GM21529 (cell line): Measurements from ENCODE around the gene ELMO3.
A peak's percentile ranks its signal among the peaks of the same experiment; 100 is the strongest.

Experiments
- ATAC-seq: cut with Tn5 transposase; IDR thresholded peaks from one replicate; pipeline ENCODE4 v1.9.1; 2021; ENCODE audit not compliant: unreplicated experiment

The ELMO3 gene

DNA sequence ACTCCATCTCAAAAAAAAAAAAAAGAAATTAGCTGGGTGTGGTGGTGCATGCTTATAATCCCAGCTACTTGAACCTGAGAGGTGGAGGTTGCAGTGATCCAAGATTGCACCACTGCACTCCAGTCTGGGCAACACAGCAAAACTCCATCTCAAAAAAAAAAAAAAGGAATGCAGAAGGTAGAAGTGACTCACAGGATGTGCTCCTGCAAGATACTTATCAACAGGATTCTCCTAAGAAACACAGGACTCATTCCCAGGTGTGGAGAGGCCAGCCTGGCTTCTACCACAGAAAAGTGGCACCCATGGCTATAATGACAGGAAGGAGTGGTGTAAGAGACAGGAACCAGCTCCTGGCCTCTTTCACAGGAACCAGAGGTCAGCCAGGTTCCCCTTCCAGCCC lies 13.8 kb downstream of the ELMO3 start:
- ATAC-seq: no peak

DNA sequence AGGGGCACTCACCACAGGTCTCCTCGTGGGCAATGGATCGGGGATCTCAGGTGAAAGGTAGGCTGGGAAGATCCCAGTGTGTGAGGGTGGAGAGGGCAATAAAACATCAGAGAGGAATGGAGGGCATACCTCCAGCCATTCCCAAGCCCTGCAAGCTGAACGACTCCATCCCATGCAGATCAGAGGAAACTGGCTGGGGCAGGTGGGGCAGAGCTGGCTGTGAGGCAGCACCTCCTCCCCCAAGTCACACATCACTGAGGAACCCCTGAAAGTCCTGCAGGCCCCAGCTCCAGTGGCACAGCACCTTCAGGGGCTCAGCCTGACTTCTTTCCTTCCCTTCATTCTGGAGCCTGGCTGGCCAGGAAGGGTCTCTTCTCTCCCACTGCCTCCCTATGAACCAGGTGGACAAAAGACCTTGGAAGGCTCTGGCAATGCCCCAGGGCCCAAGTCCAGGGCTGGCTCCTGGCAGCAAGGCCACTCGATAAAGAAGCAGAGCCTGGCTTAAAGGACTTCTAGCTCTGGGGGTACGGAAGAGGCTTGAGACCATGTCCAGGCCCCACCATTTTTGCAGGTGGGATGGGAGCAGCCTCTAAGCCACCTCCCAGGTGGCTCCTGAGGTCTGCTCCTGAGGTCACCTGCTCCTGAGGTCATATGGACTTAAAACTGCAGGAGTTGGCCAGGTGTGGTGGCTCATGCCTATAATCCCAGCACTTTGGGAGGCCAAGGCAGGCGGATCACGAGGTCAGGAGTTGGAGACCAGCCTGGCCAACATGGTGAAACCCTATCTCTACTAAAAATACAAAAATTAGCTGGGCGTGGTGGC lies 14.5 kb downstream of the ELMO3 start:
- ATAC-seq: no peak

DNA sequence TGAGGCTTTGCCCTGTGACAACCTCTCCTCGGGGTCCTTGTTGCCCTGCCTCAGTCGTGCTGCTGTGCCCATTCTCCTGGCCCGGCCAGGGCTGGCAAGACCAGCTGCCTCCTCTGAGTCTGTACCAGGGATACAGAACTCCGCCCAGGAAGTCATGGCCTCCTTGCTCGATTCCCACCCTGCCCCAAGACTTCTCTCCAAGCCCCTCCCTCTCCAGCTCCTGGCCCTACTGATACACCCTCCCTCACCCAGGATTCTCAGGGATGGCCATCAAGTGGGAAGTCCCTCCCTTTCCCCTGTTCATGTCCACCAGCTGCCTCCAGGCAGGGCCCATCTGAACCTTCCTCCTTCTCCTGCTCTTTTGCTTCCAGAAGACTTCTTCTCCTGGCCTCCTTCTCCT lies 16.8 kb downstream of the ELMO3 start:
- no peak for ATAC-seq

DNA sequence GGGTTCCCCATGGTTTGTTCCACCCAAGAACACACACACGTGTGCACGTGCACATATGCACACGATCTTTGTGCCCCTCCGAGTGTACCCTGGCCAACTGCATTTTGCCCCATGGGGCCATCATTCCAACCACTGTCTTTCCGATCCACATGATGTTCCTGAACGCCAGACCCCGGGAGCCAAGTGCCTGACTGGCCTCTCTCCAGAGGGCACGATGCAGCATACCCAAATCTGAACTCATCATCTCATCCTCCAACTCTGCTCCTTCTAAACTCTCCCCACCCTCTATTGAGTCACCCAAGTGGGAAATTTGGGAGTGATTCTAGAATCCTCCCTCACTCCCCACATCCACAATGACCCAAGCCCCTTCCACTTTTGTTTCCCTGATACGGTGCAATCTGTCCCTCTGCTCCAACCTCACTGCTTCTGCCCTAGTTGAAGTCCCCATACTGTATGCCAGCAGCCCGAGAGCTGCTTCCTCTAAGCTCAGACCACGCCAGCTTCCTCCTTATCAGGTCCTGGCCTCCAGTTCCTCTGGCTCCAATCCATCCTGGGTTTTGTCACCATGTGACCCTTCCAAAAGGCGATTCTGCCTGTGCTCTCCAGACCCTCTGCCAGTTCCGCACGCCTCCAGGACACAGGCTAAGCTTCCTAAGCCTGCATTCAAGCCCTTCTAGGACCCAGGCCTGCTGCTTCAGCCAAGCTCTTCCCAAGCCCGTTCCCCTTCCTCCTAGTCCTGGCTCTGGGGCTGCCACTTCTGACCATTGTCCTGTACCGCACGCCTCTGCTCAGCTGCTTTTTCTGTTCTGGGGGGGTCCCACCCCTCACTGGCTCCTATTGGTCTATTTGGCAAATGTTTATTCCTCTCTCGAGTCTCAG lies 17.9 kb downstream of the ELMO3 start:
- ATAC-seq: no peak

DNA sequence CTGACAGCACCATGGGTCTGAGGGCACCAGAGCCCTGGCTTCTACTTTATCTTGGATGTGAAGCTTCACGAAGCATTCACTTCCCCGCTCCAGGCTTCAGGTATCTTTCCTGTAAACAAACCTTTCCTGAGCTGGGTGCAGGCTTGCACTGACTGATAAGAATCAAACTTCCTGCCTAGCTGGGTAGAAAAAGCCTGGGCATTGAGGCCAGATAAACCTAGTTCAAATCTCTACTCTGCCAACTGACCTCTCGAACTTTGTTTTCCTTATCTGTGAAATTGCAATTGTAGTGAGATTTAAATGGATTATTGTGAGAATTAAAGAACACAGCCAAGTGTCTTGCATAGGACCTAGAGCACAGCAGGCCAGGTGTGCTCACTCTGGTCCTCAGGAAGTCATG lies 25.1 kb downstream of the ELMO3 start:
- ATAC-seq: no peak

DNA sequence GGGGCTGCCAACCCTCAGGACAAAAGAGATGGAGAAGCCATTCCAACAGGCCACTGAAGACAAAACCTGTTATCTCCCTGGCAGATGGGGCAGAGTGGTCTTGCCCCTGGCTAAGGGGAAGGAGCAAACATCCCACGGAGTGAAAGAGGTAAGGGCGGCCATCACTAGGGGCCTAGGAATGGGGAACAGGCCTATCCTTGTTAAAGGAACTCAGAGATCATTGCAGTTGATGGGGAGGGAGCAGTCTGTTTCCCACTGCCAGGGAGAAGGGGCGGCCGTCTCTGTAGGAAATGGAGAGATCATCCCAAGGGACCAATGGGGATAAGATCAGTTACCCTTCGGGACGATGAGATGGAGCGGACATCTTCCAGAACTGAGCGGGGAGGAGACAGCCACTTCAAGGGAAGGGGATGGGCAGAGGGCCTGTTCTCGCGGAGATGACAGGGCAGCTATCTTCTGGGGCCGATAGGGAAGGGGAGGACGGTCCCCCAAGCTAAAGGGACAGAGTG lies 27.4 kb downstream of the ELMO3 start:
- ATAC-seq: no peak

DNA sequence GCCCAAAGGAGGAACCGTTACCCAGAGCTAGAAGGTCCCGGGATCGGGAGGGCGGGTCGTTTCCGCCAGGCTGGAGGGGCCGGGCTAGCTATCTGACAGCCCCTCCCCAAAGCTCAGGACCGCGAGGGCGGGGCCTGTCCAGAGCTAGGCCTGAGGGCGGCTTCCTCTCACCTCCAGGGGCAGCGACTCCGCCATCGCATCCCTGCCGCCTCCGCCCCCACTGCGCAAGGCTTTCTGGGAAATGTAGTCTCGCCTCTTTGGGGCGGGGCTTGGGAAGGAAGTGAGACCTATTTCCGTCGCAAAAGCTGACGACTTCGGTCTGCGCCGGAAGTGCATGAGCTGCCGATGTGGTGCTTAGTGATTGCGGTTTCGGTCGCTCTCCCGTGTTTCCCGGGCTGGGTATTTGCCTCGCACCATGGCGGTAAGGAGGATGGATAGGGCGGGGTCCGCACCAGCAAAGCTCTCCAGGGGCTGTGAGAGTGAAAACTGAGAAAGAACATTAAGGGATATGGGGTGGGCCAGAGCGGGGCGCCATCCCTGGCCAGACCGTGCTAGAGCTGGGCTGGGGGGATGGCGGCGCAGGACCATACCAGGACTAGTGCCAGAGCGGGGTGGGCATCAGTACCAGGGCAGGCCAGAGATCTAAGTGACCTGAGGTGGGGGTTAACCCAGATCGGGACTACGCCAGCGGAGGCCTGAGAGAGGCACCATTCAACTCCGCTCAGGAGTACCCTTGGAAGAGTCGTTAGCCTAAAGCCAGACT lies 28.1 kb downstream of the ELMO3 start, which contains the start of gene TMEM208:
Gene TMEM208 (plus strand): TSS at position 327 of the 763 bp plus-strand sequence. CDS start 89 bp downstream, at position 416.
- ATAC-seq: peak; percentile 92

DNA sequence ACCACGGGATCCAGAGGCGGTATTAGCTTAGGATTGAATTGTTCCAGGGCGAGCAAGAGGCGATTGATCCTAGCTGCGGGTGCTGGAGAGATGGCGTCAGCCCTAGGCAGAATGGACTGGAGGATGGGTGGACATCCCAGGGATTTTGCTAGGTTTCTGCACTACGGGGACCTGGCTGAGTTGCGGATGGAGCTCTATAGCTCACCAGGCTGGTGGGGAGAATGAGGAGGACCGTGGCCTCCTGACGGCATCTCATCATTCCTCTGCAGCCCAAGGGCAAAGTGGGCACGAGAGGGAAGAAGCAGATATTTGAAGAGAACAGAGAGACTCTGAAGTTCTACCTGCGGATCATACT lies 28.6 kb downstream of the ELMO3 start:
- no peak for ATAC-seq

DNA sequence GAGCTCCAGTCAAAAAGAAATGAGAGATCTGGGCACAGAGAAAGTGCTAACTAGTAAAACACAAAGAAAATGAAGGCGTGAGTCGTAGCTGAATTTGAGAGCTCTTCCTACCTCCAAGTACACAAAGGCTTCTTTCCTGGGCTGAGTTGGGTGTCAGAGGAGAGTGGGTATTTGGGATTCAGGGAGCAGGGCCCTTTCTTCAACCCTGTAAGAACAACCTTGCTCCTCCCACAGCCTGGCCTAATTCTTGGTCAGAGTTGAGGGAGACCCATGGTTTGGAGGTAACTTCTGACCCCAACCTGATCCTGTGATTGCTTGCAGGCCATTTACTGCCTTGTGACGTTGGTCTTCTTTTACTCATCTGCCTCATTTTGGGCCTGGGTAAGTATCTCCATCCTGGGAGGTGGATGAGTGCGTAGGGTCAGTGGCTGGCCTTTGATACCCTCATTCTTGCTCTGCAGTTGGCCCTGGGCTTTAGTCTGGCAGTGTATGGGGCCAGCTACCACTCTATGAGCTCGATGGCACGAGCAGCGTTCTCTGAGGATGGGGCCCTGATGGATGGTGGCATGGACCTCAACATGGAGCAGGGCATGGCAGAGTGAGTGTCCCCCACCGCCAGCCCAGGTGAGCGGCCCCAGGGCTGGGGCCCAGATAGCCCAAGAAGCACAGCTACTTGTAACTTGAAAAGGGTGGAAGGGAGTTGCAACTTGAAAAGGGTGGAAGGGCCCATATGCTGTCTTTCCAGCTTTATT lies 29.3 kb downstream of the ELMO3 start:
- ATAC-seq: no peak

DNA sequence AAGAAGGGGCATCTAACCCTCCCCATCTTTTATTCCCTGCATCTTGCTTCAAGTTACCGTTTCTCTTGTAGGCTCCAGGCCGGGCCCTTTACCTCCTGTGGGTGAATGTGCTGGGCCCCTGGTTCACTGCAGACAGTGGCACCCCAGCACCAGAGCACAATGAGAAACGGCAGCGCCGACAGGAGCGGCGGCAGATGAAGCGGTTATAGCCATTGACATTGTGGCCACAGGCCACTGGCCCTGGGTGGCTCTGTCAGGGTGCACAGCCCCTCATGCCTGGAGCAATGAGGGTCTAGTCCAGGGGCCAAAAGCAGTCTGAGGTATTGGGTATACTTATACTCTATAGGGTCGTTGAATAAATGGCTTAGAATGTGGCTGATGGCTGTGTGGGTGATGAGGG lies 30.0 kb downstream of the ELMO3 start:
- no peak for ATAC-seq

DNA sequence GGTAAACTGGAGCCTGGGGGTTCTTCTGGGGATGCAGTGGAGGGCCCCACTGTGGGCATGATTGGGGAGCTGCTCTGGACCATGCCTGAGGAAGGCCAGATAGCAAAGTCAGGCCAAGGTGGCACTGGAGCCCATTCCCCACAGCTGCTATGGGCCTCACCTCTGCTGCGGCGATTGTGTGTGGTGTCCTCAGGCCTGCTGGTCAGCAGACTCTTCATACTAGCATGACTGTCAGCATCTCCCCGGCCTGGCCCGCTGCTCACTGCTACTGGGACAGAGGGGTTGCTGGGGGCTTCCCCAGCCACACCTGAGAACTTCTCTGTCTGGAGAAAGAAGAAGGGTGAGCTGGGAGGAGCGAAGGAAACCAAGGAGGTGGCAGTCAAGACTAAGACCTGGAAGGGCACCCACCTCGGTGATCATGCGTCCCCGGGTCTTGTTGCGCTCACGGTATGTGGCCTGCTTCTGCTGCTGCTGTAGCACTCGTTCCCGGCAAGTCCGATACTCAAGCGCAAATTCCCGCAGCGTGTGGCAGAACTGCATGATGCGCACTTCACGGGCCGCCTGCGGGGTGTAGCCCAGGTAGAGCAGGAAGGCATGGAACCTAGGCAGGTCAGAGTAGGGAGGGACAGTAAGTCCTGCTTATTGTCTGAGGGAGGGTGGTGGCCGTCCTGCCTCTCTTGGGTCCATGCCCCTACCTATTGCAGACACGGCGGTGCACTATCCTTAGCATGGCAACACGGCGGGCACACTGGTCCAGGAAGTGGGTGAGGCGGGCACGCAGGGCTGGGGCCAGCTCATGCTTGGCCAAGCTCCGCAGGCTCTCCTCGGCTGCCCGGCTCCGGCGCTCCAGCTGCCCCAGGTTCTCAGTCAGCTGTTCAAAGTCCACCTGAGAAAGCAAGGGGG lies 31.2 kb downstream of the ELMO3 start:
- ATAC-seq: no peak

DNA sequence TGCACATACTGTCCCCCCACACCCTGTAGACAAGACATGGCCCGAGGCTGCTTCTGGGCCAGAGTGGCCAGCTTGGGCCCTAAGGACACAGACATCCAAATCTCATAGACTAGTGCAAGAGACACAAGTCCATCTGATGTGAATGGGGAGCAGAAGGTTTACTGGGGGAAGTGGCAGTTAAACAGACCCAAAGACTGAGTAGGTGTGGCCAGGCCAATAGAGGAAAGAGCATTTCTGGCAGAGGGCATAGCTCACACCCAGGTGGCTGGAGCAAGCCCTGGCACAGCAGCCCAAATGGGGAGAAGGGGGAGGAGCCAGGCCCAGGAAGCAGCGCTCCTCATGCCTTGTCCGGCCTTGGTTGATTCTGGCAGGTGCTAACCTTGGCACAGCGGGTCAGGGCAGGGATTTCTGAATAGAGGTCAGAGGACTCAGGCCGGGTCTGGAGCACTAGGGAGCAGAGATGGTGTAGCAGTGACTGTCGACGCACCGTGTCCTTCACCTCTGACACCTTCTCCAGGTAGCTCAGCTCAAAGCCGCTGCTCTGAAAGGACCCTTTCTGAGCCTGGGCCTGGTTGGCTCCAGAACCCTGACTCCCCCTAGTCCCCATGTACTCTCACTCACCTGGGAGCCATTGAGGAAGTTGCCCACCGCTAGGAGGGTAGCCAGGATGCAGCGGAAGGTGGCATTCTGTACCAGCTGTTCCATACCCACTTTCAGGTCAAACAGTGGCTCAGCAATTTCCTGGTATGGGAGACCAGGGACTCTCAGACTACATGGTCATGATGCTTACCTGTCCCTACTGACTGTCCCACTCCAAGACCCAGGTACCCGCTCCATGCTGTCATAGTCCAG lies 32.1 kb downstream of the ELMO3 start:
- ATAC-seq: no peak

DNA sequence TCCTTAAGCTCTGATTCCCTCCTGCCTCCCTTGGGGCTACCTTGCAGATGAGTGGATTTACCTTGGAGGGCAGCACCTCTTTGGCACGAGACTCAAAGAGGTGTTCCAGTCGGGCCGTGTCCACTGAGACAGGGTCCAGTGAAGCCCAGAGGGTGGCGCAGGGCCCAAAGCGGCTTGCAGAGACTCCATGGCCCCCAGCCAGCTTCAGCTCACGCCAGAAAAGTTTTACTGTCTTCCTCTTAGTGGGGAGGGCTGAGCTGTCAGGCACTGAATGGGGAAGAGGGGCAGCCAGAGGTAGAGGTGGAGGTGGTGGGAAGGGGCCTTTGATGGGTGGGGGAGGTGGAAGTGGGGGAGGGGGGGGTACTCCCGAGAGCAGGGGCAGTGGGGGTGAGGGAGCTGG lies 34.7 kb downstream of the ELMO3 start:
- no peak for ATAC-seq

DNA sequence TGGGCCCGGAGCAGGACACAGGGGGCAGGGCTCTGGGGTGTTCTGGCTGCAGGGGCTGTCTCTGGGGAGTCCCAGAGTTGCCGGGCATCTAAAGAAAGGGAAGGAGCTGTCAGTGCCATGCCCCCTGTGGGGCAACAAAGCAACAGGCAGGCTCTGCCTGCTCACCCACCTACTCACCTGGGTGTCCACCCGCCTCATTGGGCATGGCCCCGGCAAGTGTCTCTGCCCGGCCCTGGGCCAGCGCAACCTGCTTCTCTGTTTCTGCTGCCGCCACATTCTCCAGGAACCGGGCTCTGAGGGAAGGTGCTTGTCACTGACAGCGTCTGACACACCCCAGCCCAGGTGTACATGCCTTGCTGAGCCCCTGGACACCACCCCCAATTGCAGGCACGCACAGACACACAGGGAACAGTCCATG lies 35.3 kb downstream of the ELMO3 start:
- ATAC-seq: no peak

DNA sequence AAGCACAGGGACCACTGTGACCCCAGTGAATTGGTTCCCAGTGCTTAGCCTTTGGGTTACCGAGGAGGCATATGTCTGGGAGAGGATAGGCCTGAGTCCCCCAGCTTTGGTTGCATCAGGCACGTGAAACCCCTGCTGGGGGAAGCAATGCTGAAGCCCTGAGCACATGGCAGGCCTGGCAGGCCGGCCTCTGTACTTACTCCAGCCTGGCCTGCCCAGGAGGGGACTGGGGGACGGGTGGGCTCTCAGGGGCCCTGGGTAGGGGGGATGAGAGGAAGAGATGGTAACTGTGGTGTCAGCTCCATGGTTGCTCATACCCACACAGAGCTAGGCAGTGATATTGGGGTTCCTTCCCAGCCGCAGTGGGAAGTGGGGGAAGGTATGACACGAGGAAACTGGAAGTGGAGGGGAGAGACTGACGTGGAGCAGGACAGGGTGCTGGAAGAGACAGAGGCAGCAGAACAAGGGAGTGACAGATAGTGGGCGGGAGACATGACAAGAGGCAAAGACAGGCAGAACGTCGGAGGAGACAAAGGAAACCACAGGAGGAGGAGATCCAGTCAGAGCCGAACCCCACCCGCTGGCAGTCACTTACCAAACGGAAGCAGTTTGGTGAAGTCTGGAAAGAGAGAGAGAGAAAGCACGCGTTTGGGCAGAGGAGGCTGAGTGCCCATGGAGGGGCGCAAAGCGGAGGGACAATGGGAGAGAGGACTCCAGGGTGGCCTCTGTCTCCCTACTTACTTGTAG lies 37.1 kb downstream of the ELMO3 start:
- ATAC-seq: no peak

DNA sequence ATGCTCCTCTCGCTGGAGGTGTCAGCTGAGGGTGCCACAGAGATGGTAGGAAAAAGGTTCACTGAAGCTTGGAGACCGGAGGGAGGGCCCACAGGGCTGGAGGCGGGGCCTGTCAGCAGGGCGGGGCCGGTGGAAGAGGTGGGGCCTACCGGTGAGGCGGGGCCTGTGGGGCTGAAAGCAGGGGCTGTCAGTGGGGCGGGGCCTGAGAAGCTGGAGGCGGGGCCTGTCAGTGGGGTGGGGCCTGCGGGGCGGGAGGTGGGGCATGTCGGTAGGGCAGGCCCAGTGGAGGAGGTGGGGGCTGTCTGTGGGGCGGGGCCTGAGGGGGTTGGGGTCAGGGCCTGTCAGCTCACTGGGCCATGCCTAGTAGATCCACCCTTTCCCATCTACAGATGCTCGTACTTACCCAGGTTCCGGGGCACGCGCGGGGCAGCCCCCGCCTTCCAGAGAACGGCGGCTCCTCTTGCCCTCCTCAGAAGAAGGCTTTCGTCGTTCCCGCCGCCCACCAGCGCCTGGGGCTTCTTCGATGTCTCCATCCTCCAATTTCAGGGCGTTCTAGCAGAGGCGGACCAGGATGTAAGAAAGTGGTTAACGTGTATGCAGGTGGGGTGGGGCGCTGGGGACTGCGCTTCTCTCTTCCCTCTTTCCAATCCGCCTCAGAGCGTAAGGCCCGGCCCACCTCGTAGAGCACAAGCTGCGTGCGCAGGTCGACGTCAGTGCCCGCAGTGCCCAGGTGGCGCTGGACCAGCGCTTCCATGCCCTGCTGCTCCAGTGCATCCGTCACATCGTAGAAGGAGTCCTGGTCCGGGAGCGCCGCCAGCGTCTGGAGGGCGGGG lies 37.8 kb downstream of the ELMO3 start:
- ATAC-seq: no peak
